KMS-11 (cell line): Measurements from ENCODE around the gene SCUBE1.

Source experiments
- H2AFZ ChIP-seq: fragments of 200-600 bp; sonication (generic); 2 replicates; pipeline ENCODE4 v1.6.1; 2016; ENCODE audit warnings: antibody characterized with exemption, mixed run types, low read depth
- H3K27ac ChIP-seq: fragments of 200-600 bp; sonication (generic); 2 replicates; pipeline ENCODE4 v1.6.1; 2016; ENCODE audit warnings: mild to moderate bottlenecking, mixed run types
- H3K27me3 ChIP-seq: fragments of 200-600 bp; sonication (generic); 2 replicates; pipeline ENCODE4 v1.6.1; 2017; ENCODE audit warnings: mild to moderate bottlenecking, low read depth, mixed run types, moderate library complexity; ENCODE audit not compliant: insufficient read depth
- H3K36me3 ChIP-seq: fragments of 200-600 bp; sonication (generic); 2 replicates; pipeline ENCODE4 v1.6.1; 2017; ENCODE audit warnings: mild to moderate bottlenecking, mixed run types; ENCODE audit not compliant: insufficient read depth
- H3K4me1 ChIP-seq: fragments of 200-600 bp; sonication (generic); 2 replicates; pipeline ENCODE4 v1.6.1; 2016; ENCODE audit warnings: mild to moderate bottlenecking, low read depth, mixed run types; ENCODE audit not compliant: poor library complexity, severe bottlenecking
- H3K4me2 ChIP-seq: fragments of 200-600 bp; sonication (generic); 2 replicates; pipeline ENCODE4 v1.7.0; 2016; ENCODE audit warnings: mild to moderate bottlenecking, mixed run types
- H3K4me3 ChIP-seq: fragments of 200-600 bp; sonication (generic); IDR thresholded peaks from 2 replicates; pipeline ENCODE4 v1.6.1; 2017; ENCODE audit warnings: low read depth, low read length, mixed read lengths; ENCODE audit not compliant: insufficient read depth
- H3K79me2 ChIP-seq: fragments of 200-600 bp; sonication (generic); 2 replicates; pipeline ENCODE4 v1.6.1; 2016; ENCODE audit warnings: low read depth, mixed run types; ENCODE audit not compliant: insufficient read depth
- H3K9ac ChIP-seq: fragments of 200-600 bp; sonication (generic); 2 replicates; pipeline ENCODE4 v1.6.1; 2016; ENCODE audit warnings: mild to moderate bottlenecking, mixed run types
- H4K20me1 ChIP-seq: fragments of 200-600 bp; sonication (generic); 2 replicates; pipeline ENCODE4 v1.6.1; 2016; ENCODE audit warnings: mild to moderate bottlenecking, mixed run types; ENCODE audit not compliant: insufficient read depth
- TF ChIP-seq, protein P1 (sequence below): fragments of 200-600 bp; sonication (generic); conservative IDR thresholded peaks from 2 replicates; pipeline ENCODE4 v1.6.1; 2017; ENCODE audit warnings: low read depth, mild to moderate bottlenecking, antibody characterized with exemption, low read length, moderate library complexity, mixed read lengths

Gene SCUBE1

GRCh38 chr22:43319661-43320486 lies 23.3 kb downstream of the SCUBE1 start:
- TF ChIP-seq, protein P1, sequence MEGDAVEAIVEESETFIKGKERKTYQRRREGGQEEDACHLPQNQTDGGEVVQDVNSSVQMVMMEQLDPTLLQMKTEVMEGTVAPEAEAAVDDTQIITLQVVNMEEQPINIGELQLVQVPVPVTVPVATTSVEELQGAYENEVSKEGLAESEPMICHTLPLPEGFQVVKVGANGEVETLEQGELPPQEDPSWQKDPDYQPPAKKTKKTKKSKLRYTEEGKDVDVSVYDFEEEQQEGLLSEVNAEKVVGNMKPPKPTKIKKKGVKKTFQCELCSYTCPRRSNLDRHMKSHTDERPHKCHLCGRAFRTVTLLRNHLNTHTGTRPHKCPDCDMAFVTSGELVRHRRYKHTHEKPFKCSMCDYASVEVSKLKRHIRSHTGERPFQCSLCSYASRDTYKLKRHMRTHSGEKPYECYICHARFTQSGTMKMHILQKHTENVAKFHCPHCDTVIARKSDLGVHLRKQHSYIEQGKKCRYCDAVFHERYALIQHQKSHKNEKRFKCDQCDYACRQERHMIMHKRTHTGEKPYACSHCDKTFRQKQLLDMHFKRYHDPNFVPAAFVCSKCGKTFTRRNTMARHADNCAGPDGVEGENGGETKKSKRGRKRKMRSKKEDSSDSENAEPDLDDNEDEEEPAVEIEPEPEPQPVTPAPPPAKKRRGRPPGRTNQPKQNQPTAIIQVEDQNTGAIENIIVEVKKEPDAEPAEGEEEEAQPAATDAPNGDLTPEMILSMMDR = no peak
- Histone ChIP-seq H2AFZ (no peak overlapping the region), H3K4me1 (no peaks in the 10 kb centered on the region), H3K9ac (no peak overlapping the region), H3K4me2 (no peak overlapping the region), H3K36me3 (no peaks in the 10 kb centered on the region), H3K4me3 (no peak overlapping the region), H3K27ac (no peak overlapping the region), H4K20me1 (no peaks in the 10 kb centered on the region), H3K27me3 (peaks cover 33% of the 10 kb centered on the region; the same call in 1 of the 2 replicates), H3K79me2 (no peaks in the 10 kb centered on the region)

DNA sequence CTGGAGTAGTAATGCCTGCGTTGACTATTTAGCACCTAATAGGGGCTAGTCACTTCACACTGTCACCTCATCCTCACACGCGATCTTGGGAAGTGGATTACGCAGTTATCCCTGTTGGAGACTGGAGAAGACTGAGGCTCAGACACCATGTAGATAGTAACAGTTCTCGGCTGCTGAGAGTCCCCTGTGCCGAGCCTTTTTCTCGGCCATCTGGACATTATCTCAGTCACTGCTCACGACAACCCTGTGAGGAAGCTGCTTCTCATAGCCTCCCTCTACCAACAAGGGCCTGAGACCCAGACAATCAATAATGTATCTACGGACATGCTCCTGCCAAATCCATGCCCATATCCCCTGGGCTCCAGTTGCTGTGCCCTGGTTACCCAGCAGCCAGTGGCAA lies 25.9 kb downstream of the SCUBE1 start:
- H3K9ac ChIP-seq = no peak overlapping the region
- H3K4me3 ChIP-seq = no peak overlapping the region
- H3K4me2 ChIP-seq = no peak overlapping the region
- H3K27me3 ChIP-seq = peaks cover 41% of the 10 kb centered on the region
- H3K4me1 ChIP-seq = no peaks in the 10 kb centered on the region
- TF ChIP-seq, protein P1 = no peak
- no peaks in the 10 kb centered on the region for H3K79me2 ChIP-seq
- no peak overlapping the region for H2AFZ ChIP-seq
- no peak overlapping the region for H3K27ac ChIP-seq
- no peaks in the 10 kb centered on the region for H3K36me3 ChIP-seq
- no peaks in the 10 kb centered on the region for H4K20me1 ChIP-seq

GRCh38 chr22:43315687-43316217 lies 27.4 kb downstream of the SCUBE1 start:
- no peak overlapping the region for H2AFZ ChIP-seq

DNA sequence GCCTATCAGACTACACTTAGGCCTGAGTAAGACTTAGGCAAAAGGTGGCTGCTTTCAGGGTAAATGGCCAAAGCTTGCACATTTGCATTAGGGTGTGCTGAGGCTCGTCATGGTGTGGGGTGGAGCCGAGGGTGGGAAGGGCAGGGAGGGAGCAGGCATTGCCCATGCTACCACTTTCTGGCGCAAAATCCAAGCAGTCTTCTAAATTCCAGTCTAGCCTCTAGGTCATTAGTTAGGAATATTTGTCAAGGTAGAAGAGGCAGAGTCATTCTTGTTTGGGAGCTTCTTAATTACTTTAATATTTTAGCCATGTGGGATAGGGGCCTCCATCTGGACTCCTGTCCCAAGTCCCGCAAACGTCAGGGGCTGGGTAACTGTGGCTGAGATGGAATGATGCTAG lies 28.6 kb downstream of the SCUBE1 start:
- peaks cover 41% of the 10 kb centered on the region for H3K27me3 ChIP-seq
- no peaks in the 10 kb centered on the region for H3K36me3 ChIP-seq
- TF ChIP-seq, protein P1 = no peak
- no peaks in the 10 kb centered on the region for H4K20me1 ChIP-seq
- no peak overlapping the region for H3K4me3 ChIP-seq
- no peak overlapping the region for H2AFZ ChIP-seq
- no peak overlapping the region for H3K27ac ChIP-seq
- H3K4me1 ChIP-seq = no peaks in the 10 kb centered on the region
- no peak overlapping the region for H3K9ac ChIP-seq
- H3K79me2 ChIP-seq = no peaks in the 10 kb centered on the region
- H3K4me2 ChIP-seq = no peak overlapping the region

More at GRCh38 chr22:43315687-43316217, 27.4 kb downstream of the SCUBE1 start:
- TF ChIP-seq, protein P1 = no peak
- Histone ChIP-seq H3K27me3 (peaks cover 41% of the 10 kb centered on the region), H3K4me3 (no peak overlapping the region), H4K20me1 (no peaks in the 10 kb centered on the region), H3K79me2 (no peaks in the 10 kb centered on the region), H3K4me2 (no peak overlapping the region), H3K4me1 (no peaks in the 10 kb centered on the region), H3K27ac (no peak overlapping the region), H3K9ac (no peak overlapping the region), H3K36me3 (no peaks in the 10 kb centered on the region)
